HepG2 (cell line): Measurements from ENCODE around the gene ACTR1A. TPM values are rescaled to one million over a fixed set of nuclear protein-coding genes. Genes with fewer than 3 reads are reported as not detected.
"Not testable (repeated sequence)": the region's sequence is repeated elsewhere in the genome, so short reads cannot be mapped to it uniquely, and the experiment has no call there.

Source experiments
- ATAC-seq: fragments of 200-7000 bp; cut with Tn5 transposase; 3 replicates; pipeline ENCODE4 v1.9.1; 2020; ENCODE audit warnings: mild to moderate bottlenecking, moderate library complexity
- BruUV-seq: library from RNA; stranded (reverse); fragments of 400-500 nt; replicated peaks from 2 replicates; lab custom pipeline; 2021; lab: Mats Ljungman, UMichigan
- CTCF ChIA-PET: fragments of 300-600 bp; formaldehyde crosslinking; extraction: SDS; loops from one replicate; lab custom pipeline; 2021; ENCODE audit warnings: low total read pairs, inconsistent platforms, low intra/inter-chr PET ratio; lab: Yijun Ruan, JAX
- POLR2A ChIA-PET: fragments of 350-600 bp; sonication (Branson Sonifier 250); formaldehyde crosslinking; loops from one replicate; lab custom pipeline; 2020; ENCODE audit warnings: antibody characterized with exemption, inconsistent platforms; lab: Yijun Ruan, JAX
- DNase-seq: peaks from one replicate; pipeline ENCODE4 v3.0.0-alpha.2; 2015; ENCODE audit warnings: low spot score
- FAIRE-seq: peaks from 3 replicates; lab custom pipeline; 2011; peaks lifted over from hg19 to GRCh38; lab: Jason Lieb, UNC
- H2AFZ ChIP-seq: one replicate; pipeline ENCODE4 v1.6.1; 2011; ENCODE audit warnings: low read length, inconsistent platforms
- H3K27ac ChIP-seq: fragments of 300-600 bp; 3 replicates; pipeline ENCODE4 v1.8.0; 2011; ENCODE audit warnings: mixed run types, mild to moderate bottlenecking, mixed read lengths, low read length, inconsistent platforms; ENCODE audit not compliant: insufficient read depth; ENCODE audit errors: extremely low read length
- H3K27me3 ChIP-seq, 2 experiments: fragments of 200-600 bp in 1 of 2; 2 replicates in 1 of 2; 3 replicates in 1 of 2; pipeline versions ENCODE4 v1.6.0 to v1.8.0; 2011; ENCODE audit warnings: low read length in 2 of 2, mild to moderate bottlenecking in 2 of 2, moderate library complexity in 2 of 2, inconsistent platforms in 1 of 2; ENCODE audit not compliant: insufficient read depth in 2 of 2, control insufficient read depth in 1 of 2
- H3K36me3 ChIP-seq, 2 experiments: fragments of 200-600 bp in 1 of 2; replicated peaks in 1 of 2; 2 replicates in 1 of 2; 3 replicates in 1 of 2; pipeline versions ENCODE4 v1.5.1 to v1.8.0; 2011; ENCODE audit warnings: low read length in 2 of 2, inconsistent platforms in 1 of 2; ENCODE audit not compliant: insufficient read depth in 2 of 2, control insufficient read depth in 1 of 2
- H3K4me1 ChIP-seq: 2 replicates; pipeline ENCODE4 v1.5.1; 2012; ENCODE audit warnings: low read length, inconsistent platforms; ENCODE audit not compliant: insufficient read depth
- H3K4me2 ChIP-seq: 2 replicates; pipeline ENCODE4 v1.6.0; 2011; ENCODE audit warnings: low read depth, low read length, inconsistent platforms
- H3K4me3 ChIP-seq, 3 experiments: fragments of 200-600 bp in 1 of 3; sonication (generic), shearing (Covaris generic) in 1 of 3; replicated peaks in 1 of 3; 2 replicates each; pipeline ENCODE4 v1.5.1; 2011 to 2016; ENCODE audit warnings: low read length in 3 of 3, inconsistent platforms in 2 of 3, low read depth in 2 of 3, mild to moderate bottlenecking in 2 of 3, control low read depth in 1 of 3, mixed read lengths in 1 of 3; ENCODE audit not compliant: insufficient read depth in 1 of 3
- H3K79me2 ChIP-seq: one replicate; pipeline ENCODE4 v1.6.1; 2011; ENCODE audit warnings: low read length, inconsistent platforms; ENCODE audit not compliant: insufficient read depth
- H3K9ac ChIP-seq: 2 replicates; pipeline ENCODE4 v1.6.0; 2011; ENCODE audit warnings: mild to moderate bottlenecking, low read depth, low read length, inconsistent platforms; ENCODE audit not compliant: insufficient read depth
- H3K9me3 ChIP-seq: 2 replicates; pipeline ENCODE4 v1.5.1; 2012; ENCODE audit warnings: mild to moderate bottlenecking, low read length
- H4K20me1 ChIP-seq: 2 replicates; pipeline ENCODE4 v1.6.0; 2011; ENCODE audit warnings: inconsistent platforms, mild to moderate bottlenecking, low read length, moderate library complexity; ENCODE audit not compliant: insufficient read depth
- KDM6A ChIP-seq: IDR thresholded peaks from 2 replicates; pipeline ENCODE4 v1.6.1; 2016; ENCODE audit warnings: low read depth
- SOX5 ChIP-seq: IDR thresholded peaks from 2 replicates; pipeline ENCODE4 v1.6.1; 2016; ENCODE audit warnings: borderline replicate concordance
- ZNF460 ChIP-seq: sonication (generic); formaldehyde crosslinking; IDR thresholded peaks from 2 replicates; pipeline ENCODE4 v1.5.1; 2020; ENCODE audit warnings: missing genetic modification reagents, mild to moderate bottlenecking, borderline replicate concordance
- WGBS: methylation state at CpG from one replicate; pipeline ENCODE4 v1.1.6; 2017; ENCODE audit warnings: low lambda C conversion rate; 5-methylcytosine and 5-hydroxymethylcytosine counted together
- in situ Hi-C: cut with HindIII; loops from 2 replicates; pipeline ENCODE4 v1.10.0; 2017; ENCODE audit warnings: low pct_unique_long_range_greater_than_20kb; ENCODE audit not compliant: extremely low pct_ligation_motif_present
- intact Hi-C: fragments of 100-400 bp; cut with micrococcal nuclease; formaldehyde crosslinking; loops from one replicate; pipeline ENCODE4 v1.10.0; 2022; ENCODE audit not compliant: unreplicated experiment
- polyA plus RNA-seq, 8 experiments: library from polyadenylated mRNA; depleted of rRNA in 3 of 8; stranded (reverse) in 7 of 8; unstranded in 1 of 8; fragments of >200 nt; fragmentation: Illumina TruSeq in 4 of 8; extraction: Trizol in 4 of 8; gene quantifications; 2 replicates each; pipeline versions ENCODE4 v1.2.1 to v1.2.3, GENCODE V29; 2011 to 2016; ENCODE audit warnings: low read depth in 4 of 8, missing spikeins in 1 of 8, mixed read lengths in 1 of 8; ENCODE audit not compliant: insufficient read depth in 1 of 8
- total RNA-seq, 5 experiments: library from RNA; depleted of rRNA; stranded (reverse); fragments of >200 nt; fragmentation: Illumina TruSeq; extraction: Trizol; gene quantifications; 2 replicates each; pipeline ENCODE4 v1.2.3, GENCODE V29; 2016; ENCODE audit warnings: low read depth in 1 of 5
- TF ChIP-seq, protein P1 (sequence below): sonication (generic); formaldehyde crosslinking; IDR thresholded peaks from 2 replicates; pipeline ENCODE4 v1.5.1; 2020; ENCODE audit warnings: mild to moderate bottlenecking, missing genetic modification reagents, moderate library complexity

ACTR1A gene
- total and polyA plus RNA-seq, 2 of the 13 experiments (the other 11 are each of a cell fraction or from before 2014, with no cell fraction given), result 59.6 to 62.8 TPM

DNA sequence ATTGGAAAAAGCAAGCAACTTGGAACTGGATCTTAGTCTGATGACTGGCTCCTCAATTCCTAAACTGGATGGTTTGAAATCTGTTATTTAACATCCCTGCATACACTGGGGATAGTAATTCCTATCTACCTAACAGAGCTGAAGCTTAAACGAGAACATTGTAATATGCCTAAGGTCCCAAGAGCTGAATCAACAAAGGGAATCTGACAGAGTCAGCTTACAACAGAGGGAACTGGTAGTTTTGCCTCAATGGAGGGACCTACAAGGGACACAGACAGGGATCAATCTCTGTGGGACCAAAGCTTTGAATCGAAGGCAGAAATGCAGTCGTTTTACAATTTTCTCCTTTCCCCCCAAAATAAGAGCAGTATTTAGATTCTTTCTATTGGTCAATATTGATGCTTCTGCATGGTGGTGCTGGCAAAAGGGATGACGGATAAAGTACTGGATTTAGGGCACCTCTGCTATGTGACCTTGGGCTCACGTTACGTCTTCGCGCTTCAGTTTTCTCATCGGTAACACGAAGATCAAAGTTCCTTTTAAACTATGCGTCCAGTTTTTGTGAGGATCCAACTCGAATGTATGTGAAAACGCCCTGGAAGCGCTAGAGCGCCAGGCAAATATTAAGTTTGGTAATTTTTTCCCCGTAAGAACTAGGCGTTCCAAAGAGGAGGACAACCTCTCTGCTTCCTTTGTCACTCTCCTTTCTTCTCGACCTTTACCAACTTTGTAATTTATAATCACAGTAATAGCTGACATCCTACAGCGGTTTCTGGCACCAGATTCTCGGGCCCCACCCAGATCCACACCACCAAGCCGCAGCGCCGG, 1.1 kb downstream of the ACTR1A start (continued):
- TF ChIP-seq SOX5 (CRISPR knock-in tag), result 0 out of 2 replicates have a peak, but pooled peaks have one; percentile 5
- no peak for TF ChIP-seq KDM6A (CRISPR knock-in tag)
- TF ChIP-seq, all 625 proteins: peak for 12

DNA sequence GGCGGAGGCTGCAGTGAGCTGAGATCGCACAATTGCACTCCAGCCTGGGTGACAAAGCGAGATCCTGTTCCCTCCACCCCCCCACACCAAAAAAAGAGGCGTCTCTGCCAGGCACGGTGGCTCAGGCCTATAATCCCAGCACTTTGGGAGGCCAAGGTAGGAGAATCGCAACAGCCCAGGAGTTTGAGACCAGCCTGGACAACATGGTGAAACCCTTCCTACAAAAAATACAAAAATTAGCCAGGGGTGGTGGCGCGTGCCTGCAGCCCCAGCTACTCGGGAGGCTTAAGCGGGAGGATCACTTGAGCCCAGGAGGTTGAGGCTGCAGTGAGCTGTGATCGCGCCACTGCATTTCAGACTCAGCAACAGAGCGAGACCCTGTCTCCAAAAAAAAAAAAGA, 1.8 kb downstream of the ACTR1A start:
- POLR2A ChIA-PET, result interaction anchor here (1.1 to 1.4 kb wide), 2 partner anchors 50 to 141 kb away, joined by 3 to 5 read pairs; partner anchors contain the start of gene C10orf95
- H3K27me3 ChIP-seq, H2AFZ ChIP-seq, H3K9me3 ChIP-seq, H3K36me3 ChIP-seq, DNase-seq, H4K20me1 ChIP-seq, ATAC-seq, FAIRE-seq, CTCF ChIA-PET, BruUV-seq: not testable (repeated sequence)
- intact Hi-C loops, result loop anchor here (5.0 to 10.0 kb wide), 3 partner anchors 147 to 686 kb away; partner anchors contain the start of gene OGA
- peaks cover 68% of the 10 kb centered on the region for H3K79me2 ChIP-seq
- in situ Hi-C loops, result loop anchor here (5.0 kb wide), 1 partner anchor 82 kb away; no protein-coding TSS in a partner anchor
- peak overlapping the region; percentile 74 for H3K27ac ChIP-seq
- H3K4me3 ChIP-seq, result peak overlapping the region in 1 of 3 experiments; percentile 95; a peak in 1 of 6 replicates
- H3K4me2 ChIP-seq, result peak overlapping the region; percentile 92
- WGBS, result 89% methylated on average over 11 of the region's 13 CpGs
- H3K4me1 ChIP-seq, result peaks cover 41% of the 10 kb centered on the region
- H3K9ac ChIP-seq, result peak overlapping the region; percentile 69; the same call in 1 of the 2 replicates
- peak; percentile 60; the same call in 1 of the 2 replicates for TF ChIP-seq ZNF460 (CRISPR knock-in tag)
- TF ChIP-seq, protein P1, sequence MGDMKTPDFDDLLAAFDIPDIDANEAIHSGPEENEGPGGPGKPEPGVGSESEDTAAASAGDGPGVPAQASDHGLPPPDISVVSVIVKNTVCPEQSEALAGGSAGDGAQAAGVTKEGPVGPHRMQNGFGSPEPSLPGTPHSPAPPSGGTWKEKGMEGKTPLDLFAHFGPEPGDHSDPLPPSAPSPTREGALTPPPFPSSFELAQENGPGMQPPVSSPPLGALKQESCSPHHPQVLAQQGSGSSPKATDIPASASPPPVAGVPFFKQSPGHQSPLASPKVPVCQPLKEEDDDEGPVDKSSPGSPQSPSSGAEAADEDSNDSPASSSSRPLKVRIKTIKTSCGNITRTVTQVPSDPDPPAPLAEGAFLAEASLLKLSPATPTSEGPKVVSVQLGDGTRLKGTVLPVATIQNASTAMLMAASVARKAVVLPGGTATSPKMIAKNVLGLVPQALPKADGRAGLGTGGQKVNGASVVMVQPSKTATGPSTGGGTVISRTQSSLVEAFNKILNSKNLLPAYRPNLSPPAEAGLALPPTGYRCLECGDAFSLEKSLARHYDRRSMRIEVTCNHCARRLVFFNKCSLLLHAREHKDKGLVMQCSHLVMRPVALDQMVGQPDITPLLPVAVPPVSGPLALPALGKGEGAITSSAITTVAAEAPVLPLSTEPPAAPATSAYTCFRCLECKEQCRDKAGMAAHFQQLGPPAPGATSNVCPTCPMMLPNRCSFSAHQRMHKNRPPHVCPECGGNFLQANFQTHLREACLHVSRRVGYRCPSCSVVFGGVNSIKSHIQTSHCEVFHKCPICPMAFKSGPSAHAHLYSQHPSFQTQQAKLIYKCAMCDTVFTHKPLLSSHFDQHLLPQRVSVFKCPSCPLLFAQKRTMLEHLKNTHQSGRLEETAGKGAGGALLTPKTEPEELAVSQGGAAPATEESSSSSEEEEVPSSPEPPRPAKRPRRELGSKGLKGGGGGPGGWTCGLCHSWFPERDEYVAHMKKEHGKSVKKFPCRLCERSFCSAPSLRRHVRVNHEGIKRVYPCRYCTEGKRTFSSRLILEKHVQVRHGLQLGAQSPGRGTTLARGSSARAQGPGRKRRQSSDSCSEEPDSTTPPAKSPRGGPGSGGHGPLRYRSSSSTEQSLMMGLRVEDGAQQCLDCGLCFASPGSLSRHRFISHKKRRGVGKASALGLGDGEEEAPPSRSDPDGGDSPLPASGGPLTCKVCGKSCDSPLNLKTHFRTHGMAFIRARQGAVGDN, result 0 out of 2 replicates have a peak, but pooled peaks have one; percentile 17
